Left lung (tissue), 10 donors: ENCODE data around the gene HUS1B. TPM values are rescaled to one million over a fixed set of nuclear protein-coding genes. Genes with fewer than 3 reads are reported as not detected.
"Not testable (repeated sequence)": the region's sequence is repeated elsewhere in the genome, so short reads cannot be mapped to it uniquely, and the experiment has no call there.

Experiments
- ATAC-seq: fragments of 200-7000 bp; cut with Tn5 transposase; one replicate; pipeline ENCODE4 v1.9.1; 2020; ENCODE audit warnings: moderate library complexity
- DNase-seq, 4 donors: peaks; one replicate each; pipeline ENCODE4 v3.0.0-alpha.2; 2013 to 2020
- H3K27ac ChIP-seq, 2 donors: fragments of 200-600 bp; sonication (generic) in 1 of 2; one replicate each; pipeline versions ENCODE4 v1.5.0 to v1.8.0; 2020 to 2021
- H3K27me3 ChIP-seq, 2 donors: fragments of 200-600 bp; sonication (generic) in 1 of 2; one replicate each; pipeline versions ENCODE4 v1.5.0 to v1.8.0; 2020 to 2021
- H3K36me3 ChIP-seq, 2 donors: fragments of 200-600 bp; sonication (generic) in 1 of 2; one replicate each; pipeline versions ENCODE4 v1.5.0 to v1.8.0; 2020 to 2021
- H3K4me1 ChIP-seq, 2 donors: fragments of 200-600 bp; one replicate each; pipeline ENCODE4 v1.8.0; 2021
- H3K4me3 ChIP-seq, 2 donors: fragments of 200-600 bp; sonication (generic) in 1 of 2; one replicate each; pipeline versions ENCODE4 v1.5.0 to v1.8.0; 2020 to 2021; ENCODE audit warnings: mild to moderate bottlenecking in 1 of 2
- H3K9me3 ChIP-seq, 2 donors: fragments of 200-600 bp; sonication (generic) in 1 of 2; one replicate each; pipeline versions ENCODE4 v1.5.0 to v1.8.0; 2020 to 2021
- CTCF ChIP-seq, 2 donors: fragments of 200-600 bp; sonication (generic) in 1 of 2; IDR thresholded peaks; one replicate each; pipeline versions ENCODE4 v1.5.0 to v1.8.0; 2021; ENCODE audit warnings: antibody characterized with exemption in 2 of 2
- intact Hi-C, 2 donors: fragments of 100-400 bp; cut with DNase I; formaldehyde crosslinking; loops; one replicate each; pipeline versions ENCODE4 v1.11.2 to v1.14.2; 2022
- polyA plus RNA-seq, 6 donors: library from polyadenylated mRNA; unstranded; fragments of 120-200 nt; gene quantifications; one replicate each; pipeline ENCODE4 v1.2.1, GENCODE V29; 2013; ENCODE audit not compliant: insufficient read length in 6 of 6
- total RNA-seq, 2 donors: library from RNA; stranded (reverse); fragmentation: NEBNext Ultra II Directional; extraction: Animal tissue kit (Norgen Biotek cat#: 25700); gene quantifications; one replicate each; pipeline ENCODE4 v1.2.1, GENCODE V29; 2021
- donor health status: DM: no; HTN: yes; CAD: no.
- donor health status: DM: no; HTN: no; CAD: no.

HUS1B gene
- total and polyA plus RNA-seq, 8 donors = 0.20 to 1.2 (median 0.44) TPM; not detected in 1

- intact Hi-C loops = no loop called here
- Histone ChIP-seq H3K27ac (no peak overlapping the region), H3K27me3 (no peaks in the 10 kb centered on the region), H3K4me3 (no peak overlapping the region), H3K4me1 (peaks cover 0 to 6% of the 10 kb centered on the region in 2 donors), H3K9me3 (peaks cover 0 to 6% of the 10 kb centered on the region in 2 donors), H3K36me3 (no peaks in the 10 kb centered on the region)
- ATAC-seq (no peak), DNase-seq (no peak)
- no peak for TF ChIP-seq CTCF (IDR thresholded peaks at IDR 0.05)
Measured at GRCh38 chr6:665403-666267, 8.7 kb upstream of the HUS1B start.

GRCh38 chr6:663788-664187, 6.9 kb upstream of the HUS1B start:
- H3K27ac ChIP-seq, DNase-seq, H3K36me3 ChIP-seq, H3K27me3 ChIP-seq, H3K9me3 ChIP-seq, ATAC-seq, H3K4me3 ChIP-seq, intact Hi-C loops: not testable (repeated sequence)
- peaks cover 0 to 11% of the 10 kb centered on the region in 2 donors for H3K4me1 ChIP-seq

- TF ChIP-seq CTCF (IDR thresholded peaks at IDR 0.05) = no peak
- DNase-seq (no peak), ATAC-seq (no peak)
- H3K4me3 ChIP-seq = no peak overlapping the region
- intact Hi-C loops = no loop called here
- H3K4me1 ChIP-seq = peaks cover 0 to 11% of the 10 kb centered on the region in 2 donors
- H3K36me3 ChIP-seq = peaks cover 0 to 11% of the 10 kb centered on the region in 2 donors
- H3K27me3 ChIP-seq = no peaks in the 10 kb centered on the region
- H3K27ac ChIP-seq = no peak overlapping the region
- H3K9me3 ChIP-seq = peaks cover 0 to 5% of the 10 kb centered on the region in 2 donors
Measured at GRCh38 chr6:659716-660581, 3.0 kb upstream of the HUS1B start.

- Histone ChIP-seq H3K27me3 (no peaks in the 10 kb centered on the region), H3K36me3 (peaks cover 0 to 11% of the 10 kb centered on the region in 2 donors), H3K9me3 (peaks cover 0 to 7% of the 10 kb centered on the region in 2 donors), H3K4me1 (peaks cover 0 to 11% of the 10 kb centered on the region in 2 donors), H3K4me3 (no peak overlapping the region), H3K27ac (no peak overlapping the region)
- TF ChIP-seq CTCF (IDR thresholded peaks at IDR 0.05) = no peak
- ATAC-seq = peak; percentile 25
- DNase-seq = no peak
- intact Hi-C loops = no loop called here
Measured at GRCh38 chr6:658244-658643, 1.3 kb upstream of the HUS1B start.

GRCh38 chr6:657743-658142, 843 bp upstream of the HUS1B start:
- Histone ChIP-seq H3K9me3 (peaks cover 0 to 7% of the 10 kb centered on the region in 2 donors), H3K4me1 (peaks cover 0 to 10% of the 10 kb centered on the region in 2 donors), H3K27me3 (no peaks in the 10 kb centered on the region), H3K27ac (no peak overlapping the region), H3K4me3 (no peak overlapping the region), H3K36me3 (peaks cover 0 to 11% of the 10 kb centered on the region in 2 donors)
- ATAC-seq (no peak), DNase-seq (no peak)
- intact Hi-C loops = no loop called here
- TF ChIP-seq CTCF (IDR thresholded peaks at IDR 0.05) = no peak
